LNCaP clone FGC (cell line): ENCODE results near the gene TMCO4.

ENCODE experiments used
- DNase-seq: peaks from one replicate; pipeline ENCODE4 v3.0.0-alpha.2; 2011; ENCODE audit warnings: low read depth
- H3K4me3 ChIP-seq: 2 replicates; pipeline ENCODE4 v1.5.1; 2011; ENCODE audit warnings: mild to moderate bottlenecking, low read depth, low read length, control low read depth
- TF ChIP-seq, protein P1 (sequence below): IDR thresholded peaks from 2 replicates; pipeline ENCODE4 v1.5.1; 2012; ENCODE audit warnings: mild to moderate bottlenecking; ENCODE audit not compliant: control insufficient read depth, insufficient read depth; ENCODE audit errors: extremely low read depth

Gene TMCO4

GRCh38 chr1:19647643-19648042 lies 152.1 kb downstream of the TMCO4 start:
- no peak overlapping the region for H3K4me3 ChIP-seq
- TF ChIP-seq, protein P1, sequence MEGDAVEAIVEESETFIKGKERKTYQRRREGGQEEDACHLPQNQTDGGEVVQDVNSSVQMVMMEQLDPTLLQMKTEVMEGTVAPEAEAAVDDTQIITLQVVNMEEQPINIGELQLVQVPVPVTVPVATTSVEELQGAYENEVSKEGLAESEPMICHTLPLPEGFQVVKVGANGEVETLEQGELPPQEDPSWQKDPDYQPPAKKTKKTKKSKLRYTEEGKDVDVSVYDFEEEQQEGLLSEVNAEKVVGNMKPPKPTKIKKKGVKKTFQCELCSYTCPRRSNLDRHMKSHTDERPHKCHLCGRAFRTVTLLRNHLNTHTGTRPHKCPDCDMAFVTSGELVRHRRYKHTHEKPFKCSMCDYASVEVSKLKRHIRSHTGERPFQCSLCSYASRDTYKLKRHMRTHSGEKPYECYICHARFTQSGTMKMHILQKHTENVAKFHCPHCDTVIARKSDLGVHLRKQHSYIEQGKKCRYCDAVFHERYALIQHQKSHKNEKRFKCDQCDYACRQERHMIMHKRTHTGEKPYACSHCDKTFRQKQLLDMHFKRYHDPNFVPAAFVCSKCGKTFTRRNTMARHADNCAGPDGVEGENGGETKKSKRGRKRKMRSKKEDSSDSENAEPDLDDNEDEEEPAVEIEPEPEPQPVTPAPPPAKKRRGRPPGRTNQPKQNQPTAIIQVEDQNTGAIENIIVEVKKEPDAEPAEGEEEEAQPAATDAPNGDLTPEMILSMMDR: no peak
- DNase-seq: no peak

DNA sequence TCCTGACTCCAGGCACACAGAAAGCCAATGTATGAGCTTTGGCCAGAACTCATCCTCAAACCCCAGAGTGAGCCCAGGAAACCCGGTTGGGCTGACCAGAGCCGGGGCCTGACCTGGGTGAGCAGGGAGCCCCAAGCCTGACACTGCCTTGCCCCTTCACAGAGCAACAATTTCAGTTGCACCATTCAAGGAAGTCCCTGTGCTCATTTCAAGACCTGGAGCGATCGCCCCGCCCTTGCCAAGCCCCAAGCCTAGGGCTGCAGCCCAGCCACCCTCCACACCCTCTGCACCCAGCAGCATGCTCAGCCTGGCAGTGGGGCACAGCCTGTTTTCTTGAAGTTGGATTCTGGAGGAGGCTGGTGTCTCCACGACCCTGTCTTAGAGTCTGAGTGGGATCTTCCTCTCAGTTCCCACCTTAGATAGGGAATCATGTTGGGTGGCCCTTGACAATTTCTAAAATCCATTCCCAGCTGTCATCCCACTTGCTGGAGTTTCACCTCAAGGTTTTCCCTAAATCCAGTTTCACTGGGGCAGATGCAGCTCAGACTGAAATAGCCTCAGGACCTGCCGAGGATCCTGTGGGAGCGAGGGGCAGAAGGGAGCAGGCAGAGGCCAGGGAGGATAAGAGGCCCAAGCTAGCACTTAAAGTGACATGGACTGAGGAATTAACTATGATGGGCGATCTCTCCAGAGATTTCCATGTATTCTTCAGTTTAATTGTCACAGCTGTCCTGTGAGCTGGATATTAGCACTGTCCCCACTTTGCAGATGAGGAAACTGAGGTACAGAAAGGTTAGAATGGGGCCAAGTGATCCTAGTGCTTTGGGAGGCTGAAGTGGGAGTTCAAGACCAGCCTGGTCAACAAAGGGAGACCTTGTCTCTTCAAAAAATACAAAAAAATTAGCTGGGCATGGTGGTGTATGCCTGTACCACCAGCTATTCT lies 153.1 kb downstream of the TMCO4 start:
- DNase-seq: no peak
- TF ChIP-seq, protein P1: no peak
- no peak overlapping the region for H3K4me3 ChIP-seq

GRCh38 chr1:19645411-19646251 lies 154.1 kb downstream of the TMCO4 start:
- TF ChIP-seq, protein P1: no peak
- H3K4me3 ChIP-seq: no peak overlapping the region
- DNase-seq: no peak

- no peak for DNase-seq
- TF ChIP-seq, protein P1: no peak
- H3K4me3 ChIP-seq: no peak overlapping the region
These were observed 154.9 kb downstream of the TMCO4 start for GRCh38 chr1:19644681-19645410.

DNA sequence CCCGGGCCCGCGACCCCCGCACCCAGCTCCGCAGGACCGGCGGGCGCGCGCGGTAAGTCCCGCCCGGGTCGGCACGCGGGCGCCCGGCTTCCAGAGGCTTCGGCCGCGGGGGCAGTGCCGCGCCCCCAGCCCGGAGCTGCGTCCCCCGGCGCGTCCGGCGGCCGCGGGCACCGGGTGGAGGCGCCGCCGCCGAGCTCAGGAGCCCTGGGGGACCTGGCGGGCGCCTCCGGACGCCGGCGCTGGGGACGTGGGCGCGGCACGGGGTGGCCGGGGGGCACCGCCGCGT lies 155.4 kb downstream of the TMCO4 start:
- H3K4me3 ChIP-seq: no peak overlapping the region
- TF ChIP-seq, protein P1: no peak
- no peak for DNase-seq

DNA sequence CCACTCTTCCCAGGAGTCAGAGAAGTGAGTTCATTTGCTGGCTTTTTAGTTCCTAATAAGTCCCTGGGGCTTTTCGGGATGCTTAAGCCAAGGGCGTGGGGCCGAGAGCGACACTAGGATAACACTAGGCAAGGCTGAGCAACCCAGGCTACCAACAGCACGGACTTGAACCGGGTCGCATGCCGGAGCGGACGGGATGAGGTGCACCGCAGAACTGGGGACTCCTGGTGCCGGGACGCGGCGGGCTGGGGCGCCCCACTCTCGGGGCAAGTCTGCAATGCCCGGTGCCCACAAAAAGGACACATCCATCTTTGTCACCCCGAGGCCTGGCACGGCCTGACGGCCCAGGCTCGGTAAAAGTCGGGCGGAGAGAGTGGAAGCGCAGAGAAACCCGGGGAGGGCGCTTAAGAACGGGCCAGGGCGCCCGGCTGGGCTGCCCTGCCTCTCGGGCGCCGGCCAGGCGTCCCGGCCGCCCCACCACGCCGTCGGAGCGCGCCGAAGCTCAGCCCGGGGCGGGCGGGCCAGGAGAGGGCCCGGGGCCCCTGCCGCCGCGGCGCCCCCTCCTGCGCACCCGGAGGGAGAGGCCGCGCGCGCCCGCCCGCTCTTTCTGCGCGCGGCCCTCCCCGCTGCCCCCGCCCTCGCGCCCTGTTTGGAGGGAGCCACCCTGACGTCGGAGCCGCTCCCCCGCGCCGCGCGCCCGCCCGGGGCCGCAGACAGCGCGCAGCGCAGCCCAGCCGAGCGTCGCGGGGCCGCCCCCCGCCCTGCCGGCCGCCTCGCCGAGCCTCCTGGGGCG lies 155.9 kb downstream of the TMCO4 start, which contains the start of gene NBL1:
NBL1 (plus strand) TSS at position 710 of the 793 bp plus-strand sequence. CDS start 10,720 bp downstream, outside the sequence.
- no peak within 1 kb of the TSS for H3K4me3 ChIP-seq
- TF ChIP-seq, protein P1: no peak
- DNase-seq: no peak
